ENCODE measurements around the gene CAV3. TPM values are rescaled to one million over a fixed set of nuclear protein-coding genes. Genes with fewer than 3 reads are reported as not detected.

Gene CAV3
- total RNA-seq, 1 experiment from 2014 or later, result not detected

DNA sequence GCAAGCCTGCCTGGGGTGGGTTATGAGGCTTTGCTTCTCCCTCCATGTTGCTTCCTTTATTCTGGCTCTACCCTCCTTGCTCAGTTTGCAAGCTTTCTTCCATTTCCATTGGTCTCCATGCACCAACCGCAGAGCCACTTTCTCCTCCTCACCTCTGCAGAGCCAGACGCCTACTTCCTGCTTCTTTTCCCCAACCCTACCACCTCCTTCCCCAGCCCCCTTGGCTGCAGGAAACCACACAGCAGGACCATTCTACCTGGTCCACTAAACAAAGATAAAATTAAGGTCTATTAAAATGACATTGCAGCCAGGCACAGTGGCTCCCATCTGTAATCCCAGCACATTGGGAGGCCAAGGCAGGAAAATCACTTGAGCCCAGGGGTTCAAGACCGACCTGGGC is 10.0 kb upstream of the CAV3 start:
- no peaks in the 10 kb centered on the region for H3K9me3 ChIP-seq (ENCODE audit: low read length)
- no TSS peak for BruUV-seq (replicated peaks)
- no peaks in the 10 kb centered on the region for H4K20me1 ChIP-seq (ENCODE audit: low read length)
- intact Hi-C loops (cut with micrococcal nuclease), result loop anchor here (1.0 kb wide), 1 partner anchor 17 kb away; no protein-coding TSS in a partner anchor
- no peak overlapping the region for H3K9ac ChIP-seq (ENCODE audit: low read length)
- H3K27ac ChIP-seq (ENCODE audit: low read length), result no peak overlapping the region
- ATAC-seq (no peak), DNase-seq (no peak)
- no peak overlapping the region for H3K4me2 ChIP-seq (ENCODE audit: low read length)
- no peaks in the 10 kb centered on the region for H3K36me3 ChIP-seq (ENCODE audit: low read depth, low read length)
- H3K4me1 ChIP-seq (ENCODE audit: insufficient read depth, low read length), result peaks cover 13% of the 10 kb centered on the region; the same call in 1 of the 2 replicates
- H3K9me2 ChIP-seq (replicated peaks; ENCODE audit: low read length), result no peaks in the 10 kb centered on the region
- no peaks in the 10 kb centered on the region for H3K79me2 ChIP-seq (ENCODE audit: low read length)
- CTCF ChIA-PET, result interaction anchor here (0.6 to 0.7 kb wide), 2 partner anchors 60 to 99 kb away, joined by 3 to 5 read pairs; no protein-coding TSS in a partner anchor
- POLR2A ChIA-PET (ENCODE audit: unreplicated experiment), result no interaction called here
- H3K27me3 ChIP-seq (ENCODE audit: low read length), result no peaks in the 10 kb centered on the region
- no peak overlapping the region for H2AFZ ChIP-seq (ENCODE audit: low read length)
- no peak overlapping the region for H3K4me3 ChIP-seq (ENCODE audit: low read length)
- H3F3A ChIP-seq (ENCODE audit: low read length, unreplicated experiment), result no peaks in the 10 kb centered on the region
- no peak for TF ChIP-seq EZH2phosphoT487 (IDR thresholded peaks at IDR 0.05; ENCODE audit: borderline replicate concordance, low read length)
- TF ChIP-seq EZH2 (IDR thresholded peaks at IDR 0.05; ENCODE audit: low read length, unreplicated experiment), result no peak
- TF ChIP-seq, protein P1, sequence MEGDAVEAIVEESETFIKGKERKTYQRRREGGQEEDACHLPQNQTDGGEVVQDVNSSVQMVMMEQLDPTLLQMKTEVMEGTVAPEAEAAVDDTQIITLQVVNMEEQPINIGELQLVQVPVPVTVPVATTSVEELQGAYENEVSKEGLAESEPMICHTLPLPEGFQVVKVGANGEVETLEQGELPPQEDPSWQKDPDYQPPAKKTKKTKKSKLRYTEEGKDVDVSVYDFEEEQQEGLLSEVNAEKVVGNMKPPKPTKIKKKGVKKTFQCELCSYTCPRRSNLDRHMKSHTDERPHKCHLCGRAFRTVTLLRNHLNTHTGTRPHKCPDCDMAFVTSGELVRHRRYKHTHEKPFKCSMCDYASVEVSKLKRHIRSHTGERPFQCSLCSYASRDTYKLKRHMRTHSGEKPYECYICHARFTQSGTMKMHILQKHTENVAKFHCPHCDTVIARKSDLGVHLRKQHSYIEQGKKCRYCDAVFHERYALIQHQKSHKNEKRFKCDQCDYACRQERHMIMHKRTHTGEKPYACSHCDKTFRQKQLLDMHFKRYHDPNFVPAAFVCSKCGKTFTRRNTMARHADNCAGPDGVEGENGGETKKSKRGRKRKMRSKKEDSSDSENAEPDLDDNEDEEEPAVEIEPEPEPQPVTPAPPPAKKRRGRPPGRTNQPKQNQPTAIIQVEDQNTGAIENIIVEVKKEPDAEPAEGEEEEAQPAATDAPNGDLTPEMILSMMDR (conservative IDR thresholded peaks at IDR 0.05; ENCODE audit: low read depth, low read length), result no peak

DNA sequence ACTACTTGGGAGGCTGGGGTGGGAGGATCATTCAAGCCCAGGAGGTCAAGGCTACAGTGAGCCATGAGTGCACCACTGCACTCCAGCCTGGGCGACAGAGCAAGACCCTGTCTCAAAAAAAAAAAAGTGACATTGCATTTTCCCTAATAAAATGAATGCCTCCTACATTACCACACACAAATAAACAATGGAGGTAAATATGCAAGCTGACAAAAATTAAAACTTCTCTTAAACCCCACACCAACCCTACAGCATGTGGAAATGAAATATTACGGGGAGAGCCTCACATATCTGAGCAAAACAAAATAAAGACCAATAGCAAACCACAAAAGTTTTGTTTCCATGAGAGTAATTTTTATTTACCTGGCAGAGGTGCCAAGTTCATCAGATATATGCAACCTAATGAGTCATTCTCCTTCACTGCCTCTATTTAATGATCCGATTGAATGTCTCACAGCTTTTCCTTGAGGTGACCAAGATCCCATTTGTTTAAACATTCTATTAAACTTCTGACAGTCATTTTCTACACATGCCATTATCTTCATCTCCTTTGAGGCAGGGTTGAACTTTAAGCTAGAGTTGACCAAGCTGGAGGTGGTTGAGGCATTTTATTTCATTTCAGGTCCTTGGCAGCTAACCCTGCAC is 9.4 kb upstream of the CAV3 start:
- intact Hi-C loops (cut with micrococcal nuclease), result loop anchor here (1.0 kb wide), 1 partner anchor 16 kb away; no protein-coding TSS in a partner anchor
- ChIA-PET CTCF (interaction anchor here (0.6 to 0.7 kb wide), 3 partner anchors 16 to 100 kb away, joined by 3 to 5 read pairs (median 3); no protein-coding TSS in a partner anchor), POLR2A (ENCODE audit: unreplicated experiment) (interaction anchor here (1.1 kb wide), 1 partner anchor 16 kb away, joined by 7 read pairs; no protein-coding TSS in a partner anchor)
- ATAC-seq, result peak; percentile 84
- no peak overlapping the region for H3K27ac ChIP-seq (ENCODE audit: low read length)
- BruUV-seq (replicated peaks), result no TSS peak
- H3K79me2 ChIP-seq (ENCODE audit: low read length), result no peaks in the 10 kb centered on the region
- H3K4me1 ChIP-seq (ENCODE audit: insufficient read depth, low read length), result peaks cover 13% of the 10 kb centered on the region; the same call in 1 of the 2 replicates
- TF ChIP-seq EZH2 (IDR thresholded peaks at IDR 0.05; ENCODE audit: low read length, unreplicated experiment), result no peak
- TF ChIP-seq, protein P1 (conservative IDR thresholded peaks at IDR 0.05; ENCODE audit: low read depth, low read length), result no peak
- TF ChIP-seq EZH2phosphoT487 (IDR thresholded peaks at IDR 0.05; ENCODE audit: borderline replicate concordance, low read length), result no peak
- no peaks in the 10 kb centered on the region for H4K20me1 ChIP-seq (ENCODE audit: low read length)
- no peaks in the 10 kb centered on the region for H3K9me2 ChIP-seq (replicated peaks; ENCODE audit: low read length)
- H2AFZ ChIP-seq (ENCODE audit: low read length), result no peak overlapping the region
- no peaks in the 10 kb centered on the region for H3K27me3 ChIP-seq (ENCODE audit: low read length)
- no peak overlapping the region for H3K4me3 ChIP-seq (ENCODE audit: low read length)
- H3F3A ChIP-seq (ENCODE audit: low read length, unreplicated experiment), result no peaks in the 10 kb centered on the region
- H3K36me3 ChIP-seq (ENCODE audit: low read depth, low read length), result no peaks in the 10 kb centered on the region
- H3K9me3 ChIP-seq (ENCODE audit: low read length), result no peaks in the 10 kb centered on the region
- peak; percentile 42 for DNase-seq
- H3K9ac ChIP-seq (ENCODE audit: low read length), result no peak overlapping the region
- H3K4me2 ChIP-seq (ENCODE audit: low read length), result no peak overlapping the region
